GM18868 (cell line): ENCODE results near the gene DCUN1D3.

Experiments
- ATAC-seq: cut with Tn5 transposase; IDR thresholded peaks from one replicate; pipeline ENCODE4 v1.9.1; 2021; ENCODE audit warnings: mild to moderate bottlenecking, moderate library complexity; ENCODE audit not compliant: unreplicated experiment

Gene DCUN1D3

GRCh38 chr16:20894388-20894787, 5.8 kb downstream of the DCUN1D3 start:
- ATAC-seq: no peak

GRCh38 chr16:20889625-20890275, 10.4 kb downstream of the DCUN1D3 start:
- no peak for ATAC-seq

GRCh38 chr16:20887207-20887606, 13.0 kb downstream of the DCUN1D3 start:
- no peak for ATAC-seq

- ATAC-seq: no peak
Measured at GRCh38 chr16:20886320-20886719, 13.8 kb downstream of the DCUN1D3 start.

GRCh38 chr16:20884240-20884556, 16.0 kb downstream of the DCUN1D3 start:
- ATAC-seq: no peak

- ATAC-seq: no peak
Measured at GRCh38 chr16:20883554-20884239, 16.5 kb downstream of the DCUN1D3 start.

GRCh38 chr16:20881503-20881878, 18.7 kb downstream of the DCUN1D3 start:
- ATAC-seq: no peak

- no peak for ATAC-seq
Measured at GRCh38 chr16:20880867-20881502, 19.2 kb downstream of the DCUN1D3 start.

GRCh38 chr16:20879175-20880040, 20.8 kb downstream of the DCUN1D3 start:
- ATAC-seq: peak; percentile 52

GRCh38 chr16:20878682-20879147, 21.4 kb downstream of the DCUN1D3 start:
- ATAC-seq: peak; percentile 12

- ATAC-seq: no peak
Measured at GRCh38 chr16:20875355-20875650, 24.9 kb downstream of the DCUN1D3 start.

GRCh38 chr16:20874088-20874581, 26.0 kb downstream of the DCUN1D3 start:
- no peak for ATAC-seq

GRCh38 chr16:20873331-20873730, 26.8 kb downstream of the DCUN1D3 start:
- no peak for ATAC-seq

GRCh38 chr16:20871941-20872815, 28.0 kb downstream of the DCUN1D3 start:
- no peak for ATAC-seq

- ATAC-seq: no peak
Measured at GRCh38 chr16:20871258-20871657, 28.9 kb downstream of the DCUN1D3 start.

- no peak for ATAC-seq
Measured at GRCh38 chr16:20870122-20870820, 29.9 kb downstream of the DCUN1D3 start.

- ATAC-seq: no peak
Measured at GRCh38 chr16:20868890-20869289, 31.3 kb downstream of the DCUN1D3 start.

GRCh38 chr16:20867585-20867984, 32.6 kb downstream of the DCUN1D3 start:
- no peak for ATAC-seq

GRCh38 chr16:20866801-20867200, 33.4 kb downstream of the DCUN1D3 start:
- no peak for ATAC-seq
